Sigmoid colon (tissue), 7 donors: ENCODE results near the gene C21orf91. TPM values are rescaled to one million over a fixed set of nuclear protein-coding genes. Genes with fewer than 3 reads are reported as not detected.

Experiments
- DNase-seq: peaks from one replicate; pipeline ENCODE4 v3.0.0-alpha.2; 2019
- H3K27ac ChIP-seq, 4 donors: fragments of 200-600 bp; sonication (generic); one replicate each; pipeline ENCODE4 v1.5.1; 2016 to 2019; ENCODE audit warnings: mild to moderate bottlenecking in 1 of 4
- H3K27me3 ChIP-seq, 3 donors: fragments of 200-600 bp; sonication (generic); one replicate each; pipeline ENCODE4 v1.5.1; 2019; ENCODE audit warnings: mild to moderate bottlenecking in 1 of 3
- H3K36me3 ChIP-seq, 4 donors: fragments of 200-600 bp; sonication (generic); one replicate each; pipeline ENCODE4 v1.5.1; 2016 to 2019
- H3K4me1 ChIP-seq, 4 donors: fragments of 200-600 bp; sonication (generic); one replicate each; pipeline ENCODE4 v1.5.1; 2017 to 2019
- H3K4me3 ChIP-seq, 4 donors: fragments of 200-600 bp; sonication (generic); one replicate each; pipeline ENCODE4 v1.5.1; 2017 to 2019; ENCODE audit warnings: mild to moderate bottlenecking in 2 of 4, moderate library complexity in 1 of 4
- H3K9me3 ChIP-seq, 4 donors: fragments of 200-600 bp in 3 of 4; sonication (generic) in 3 of 4; one replicate each; pipeline versions ENCODE4 v1.5.1 to v1.6.1; 2013 to 2019
- EP300 ChIP-seq, 4 donors: sonication (generic); formaldehyde crosslinking; IDR thresholded peaks; one replicate each; pipeline ENCODE4 v1.6.1; 2017; ENCODE audit warnings: antibody characterized with exemption in 4 of 4
- POLR2A ChIP-seq, 2 donors: fragments of 450-650 bp; IDR thresholded peaks; one replicate each; pipeline ENCODE4 v1.6.1; 2016; ENCODE audit warnings: antibody characterized with exemption in 2 of 2, mild to moderate bottlenecking in 2 of 2, moderate library complexity in 2 of 2
- POLR2AphosphoS5 ChIP-seq, 4 donors: sonication (generic); formaldehyde crosslinking; IDR thresholded peaks; one replicate each; pipeline ENCODE4 v1.6.1; 2017; ENCODE audit warnings: antibody characterized with exemption in 4 of 4
- WGBS, 2 donors: extraction: QIAGEN DNeasy Blood & Tissue Kit; methylation state at CpG; one replicate each; pipeline ENCODE4 v1.1.7; 2013; 5-methylcytosine and 5-hydroxymethylcytosine counted together
- intact Hi-C: fragments of 100-400 bp; cut with DNase I; formaldehyde crosslinking; loops from one replicate; pipeline ENCODE4 v1.15.1; 2023
- polyA plus RNA-seq, 3 donors: library from polyadenylated mRNA; stranded (reverse); fragments of 200-250 nt; gene quantifications; one replicate each; pipeline ENCODE4 v1.2.3, GENCODE V29; 2013
- total RNA-seq, 4 donors: library from RNA; depleted of rRNA; stranded (reverse); fragments of >200 nt; gene quantifications; one replicate each; pipeline ENCODE4 v1.1.0, GENCODE V29; 2016
- TF ChIP-seq, protein P1 (sequence below), 4 experiments: fragments of 450-650 bp in 3 of 4; fragments of 200-600 bp in 1 of 4; IDR thresholded peaks; one replicate each; pipeline ENCODE4 v1.5.1; 2016 to 2019; ENCODE audit warnings: antibody characterized with exemption in 4 of 4, mild to moderate bottlenecking in 3 of 4, moderate library complexity in 2 of 4
- donor health status: healthy with polysubstance abuse.
- donor health status: Bipolar disorder and iron deficiency.
- donor health status: healthy.

The C21orf91 gene
- total RNA-seq (10 to 100 TPM in 2 of 4 donors, 1 to 10 TPM in 2; 6.4 to 12.8 (median 8.4) TPM), polyA plus RNA-seq (1 to 10 TPM; 2.4 to 3.8 (median 2.8) TPM)

DNA sequence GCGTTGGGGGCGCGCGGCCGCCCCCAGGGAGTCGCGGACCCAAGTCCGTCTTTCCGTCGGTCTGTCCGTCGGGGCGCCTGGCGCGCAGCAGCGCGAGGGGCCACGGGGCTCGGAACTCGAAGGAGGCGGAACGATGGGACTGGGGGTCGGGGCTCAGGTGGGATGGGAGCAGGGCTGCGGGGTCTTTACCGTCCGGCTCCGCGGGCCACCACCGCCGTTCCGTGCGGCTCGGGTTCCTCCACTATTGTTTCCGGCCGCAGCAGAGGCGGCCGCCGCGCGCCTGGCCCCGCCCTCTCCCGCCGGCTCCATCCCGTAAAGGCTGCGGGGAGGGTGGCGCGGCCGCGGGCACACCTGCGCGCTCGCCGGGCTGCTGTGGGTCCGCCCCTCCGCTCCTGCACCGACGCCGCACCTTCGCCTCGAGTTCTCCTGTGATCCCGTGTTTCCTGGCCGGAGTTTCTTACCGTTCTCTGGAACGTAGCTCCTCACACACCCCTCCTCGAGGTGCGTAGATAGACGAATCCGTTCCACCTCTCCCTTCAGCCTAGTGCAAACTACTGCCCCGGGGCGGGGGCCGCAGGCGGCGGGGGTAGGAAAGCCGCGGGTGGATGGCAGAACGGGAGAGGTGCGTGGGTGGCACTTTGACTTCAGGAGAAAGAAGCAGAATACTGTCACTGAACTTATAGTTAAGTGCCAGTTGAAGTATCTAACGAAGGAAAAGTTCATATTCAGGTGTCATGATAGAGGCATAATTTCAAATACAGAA is at the start of gene C21orf91:
C21orf91 (minus strand) TSS at position 243 of the 763 bp plus-strand sequence. CDS start 1,038 bp downstream, outside the sequence.
- TF ChIP-seq POLR2AphosphoS5 (IDR thresholded peaks at IDR 0.05): peak; percentile 71 to 92 (median 85)
- TF ChIP-seq, protein P1, sequence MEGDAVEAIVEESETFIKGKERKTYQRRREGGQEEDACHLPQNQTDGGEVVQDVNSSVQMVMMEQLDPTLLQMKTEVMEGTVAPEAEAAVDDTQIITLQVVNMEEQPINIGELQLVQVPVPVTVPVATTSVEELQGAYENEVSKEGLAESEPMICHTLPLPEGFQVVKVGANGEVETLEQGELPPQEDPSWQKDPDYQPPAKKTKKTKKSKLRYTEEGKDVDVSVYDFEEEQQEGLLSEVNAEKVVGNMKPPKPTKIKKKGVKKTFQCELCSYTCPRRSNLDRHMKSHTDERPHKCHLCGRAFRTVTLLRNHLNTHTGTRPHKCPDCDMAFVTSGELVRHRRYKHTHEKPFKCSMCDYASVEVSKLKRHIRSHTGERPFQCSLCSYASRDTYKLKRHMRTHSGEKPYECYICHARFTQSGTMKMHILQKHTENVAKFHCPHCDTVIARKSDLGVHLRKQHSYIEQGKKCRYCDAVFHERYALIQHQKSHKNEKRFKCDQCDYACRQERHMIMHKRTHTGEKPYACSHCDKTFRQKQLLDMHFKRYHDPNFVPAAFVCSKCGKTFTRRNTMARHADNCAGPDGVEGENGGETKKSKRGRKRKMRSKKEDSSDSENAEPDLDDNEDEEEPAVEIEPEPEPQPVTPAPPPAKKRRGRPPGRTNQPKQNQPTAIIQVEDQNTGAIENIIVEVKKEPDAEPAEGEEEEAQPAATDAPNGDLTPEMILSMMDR (IDR thresholded peaks at IDR 0.05): no peak
- no peak for TF ChIP-seq EP300 (IDR thresholded peaks at IDR 0.05)
- TF ChIP-seq POLR2A (IDR thresholded peaks at IDR 0.05): peak; percentile 55 to 60
- peaks cover 0 to 28% (median 18%) of the 10 kb centered on the region in 4 donors for H3K4me1 ChIP-seq
- H3K27ac ChIP-seq: peak within 1 kb of the TSS; percentile 86 to 93 (median 88)
- no peaks in the 10 kb centered on the region for H3K27me3 ChIP-seq
- DNase-seq: peak; percentile 92
- peak within 1 kb of the TSS; percentile 59 to 95 (median 94) for H3K4me3 ChIP-seq
- 1% methylated on average over 78 of the region's 78 CpGs for WGBS, 2 donors
- intact Hi-C loops: loop anchor here (5.0 kb wide), 1 partner anchor 207 kb away; the partner anchor contains the start of gene BTG3
- peaks cover 0 to 8% (median 0%) of the 10 kb centered on the region in 4 donors for H3K36me3 ChIP-seq
- H3K9me3 ChIP-seq: no peaks in the 10 kb centered on the region

GRCh38 chr21:17866590-17866989 is 47.4 kb upstream of the C21orf91 start:
- Histone ChIP-seq H3K9me3 (no peaks in the 10 kb centered on the region), H3K27me3 (no peaks in the 10 kb centered on the region), H3K36me3 (no peaks in the 10 kb centered on the region), H3K4me3 (no peak overlapping the region), H3K27ac (no peak overlapping the region), H3K4me1 (no peaks in the 10 kb centered on the region)
- TF ChIP-seq, protein P1 (IDR thresholded peaks at IDR 0.05): no peak
- TF ChIP-seq POLR2AphosphoS5 (IDR thresholded peaks at IDR 0.05) (no peak), EP300 (IDR thresholded peaks at IDR 0.05) (no peak), POLR2A (IDR thresholded peaks at IDR 0.05) (no peak)
- DNase-seq: no peak
- WGBS, 2 donors: 95 to 99% methylated on average over 2 of the region's 2 CpGs
- intact Hi-C loops: no loop called here

DNA sequence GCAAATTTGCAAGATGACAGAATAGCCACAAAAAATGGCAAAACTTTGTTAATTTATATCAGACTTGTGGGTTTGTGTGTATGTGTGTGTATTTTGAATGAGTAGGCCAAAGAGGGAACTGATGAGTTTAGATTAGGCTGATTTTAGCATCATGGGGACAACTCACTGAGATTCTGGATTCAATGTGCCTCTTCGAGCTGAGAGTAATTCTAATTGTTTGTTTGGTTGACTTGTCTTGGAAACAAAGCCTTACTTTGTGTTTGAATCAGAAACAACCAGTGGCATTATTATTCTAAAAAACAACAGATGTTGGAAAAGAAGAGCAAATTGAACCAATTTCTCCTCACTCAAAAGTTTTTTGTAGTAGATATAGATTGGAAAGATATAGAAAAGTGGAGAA is 40.5 kb upstream of the C21orf91 start:
- no peaks in the 10 kb centered on the region for H3K9me3 ChIP-seq
- no peak for DNase-seq
- intact Hi-C loops: no loop called here
- 72 to 83% methylated on average over 1 of the region's 1 CpG for WGBS, 2 donors
- H3K27me3 ChIP-seq: no peaks in the 10 kb centered on the region
- H3K36me3 ChIP-seq: no peaks in the 10 kb centered on the region
- no peak for TF ChIP-seq POLR2AphosphoS5 (IDR thresholded peaks at IDR 0.05)
- no peak for TF ChIP-seq POLR2A (IDR thresholded peaks at IDR 0.05)
- TF ChIP-seq, protein P1 (IDR thresholded peaks at IDR 0.05): no peak
- no peak overlapping the region for H3K27ac ChIP-seq
- no peaks in the 10 kb centered on the region for H3K4me1 ChIP-seq
- no peak overlapping the region for H3K4me3 ChIP-seq

DNA sequence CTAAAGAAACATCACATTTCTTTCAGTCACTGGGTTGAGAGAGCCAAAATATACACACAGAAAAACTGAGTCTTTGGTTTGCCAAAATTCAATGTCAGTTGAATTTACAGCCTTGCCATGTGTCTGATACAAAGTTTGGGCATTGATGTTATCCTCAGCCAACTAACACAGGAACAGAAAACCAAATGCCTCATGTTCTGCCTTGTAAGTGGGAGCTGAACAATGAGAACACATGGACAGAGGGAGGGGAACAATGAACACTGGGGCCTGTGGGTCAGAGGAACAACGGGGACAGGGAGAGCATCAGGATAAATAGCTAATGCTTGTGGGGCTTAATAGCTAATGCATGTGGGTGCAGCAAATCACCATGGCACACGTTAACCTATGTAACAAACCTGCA is 39.6 kb upstream of the C21orf91 start:
- no peak for DNase-seq
- TF ChIP-seq, protein P1 (IDR thresholded peaks at IDR 0.05): no peak
- TF ChIP-seq POLR2AphosphoS5 (IDR thresholded peaks at IDR 0.05) (no peak), EP300 (IDR thresholded peaks at IDR 0.05) (no peak), POLR2A (IDR thresholded peaks at IDR 0.05) (no peak)
- H3K9me3 ChIP-seq: no peaks in the 10 kb centered on the region
- H3K4me1 ChIP-seq: no peaks in the 10 kb centered on the region
- no peaks in the 10 kb centered on the region for H3K36me3 ChIP-seq
- 89 to 90% methylated on average over 2 of the region's 2 CpGs for WGBS, 2 donors
- H3K27me3 ChIP-seq: no peaks in the 10 kb centered on the region
- H3K4me3 ChIP-seq: no peak overlapping the region
- no peak overlapping the region for H3K27ac ChIP-seq
- intact Hi-C loops: no loop called here
